ENCODE measurements around the gene DYNC2I2. TPM values are rescaled to one million over a fixed set of nuclear protein-coding genes. Genes with fewer than 3 reads are reported as not detected.

DYNC2I2 gene
- total RNA-seq, 1 experiment from 2014 or later: 58.6 TPM

DNA sequence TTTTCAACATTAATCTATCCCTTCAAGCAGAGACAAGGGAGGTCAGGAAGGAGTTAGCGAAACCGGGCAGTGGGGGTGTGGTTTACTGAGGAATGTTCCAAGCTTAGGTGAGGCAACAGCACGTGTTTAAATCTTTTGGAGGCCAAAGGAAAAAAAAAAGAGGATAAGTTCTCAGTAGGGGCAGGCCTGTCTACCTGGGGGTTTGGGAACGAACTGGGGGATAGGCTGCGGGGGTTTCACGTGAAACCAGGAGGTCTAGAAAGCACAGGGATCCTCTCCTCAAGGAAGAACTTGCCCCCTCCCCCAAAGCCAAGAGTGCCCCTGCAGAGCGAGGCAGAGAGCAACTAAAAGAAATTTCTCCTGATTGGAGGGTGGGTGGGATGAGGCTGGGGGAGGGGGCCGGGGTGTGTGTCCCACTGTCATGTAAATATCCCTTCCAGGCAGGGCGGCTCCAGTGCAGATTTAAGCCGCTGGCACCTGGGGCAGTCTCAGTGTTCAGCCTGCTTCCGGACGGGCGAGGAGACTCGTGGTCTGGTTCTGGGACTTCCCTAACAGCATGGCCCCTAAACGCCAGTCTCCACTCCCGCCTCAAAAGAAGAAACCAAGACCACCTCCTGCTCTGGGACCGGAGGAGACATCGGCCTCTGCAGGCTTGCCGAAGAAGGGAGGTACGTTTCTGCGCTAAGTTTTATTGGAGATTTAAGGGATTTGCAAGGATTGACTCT is 26.9 kb upstream of the DYNC2I2 start:
- H2BK20ac ChIP-seq (ENCODE audit: low read depth, low read length, poor library complexity, severe bottlenecking): no peak overlapping the region
- Mint-ChIP-seq H3K36me3 (ENCODE audit: insufficient read depth in 1 of 3, low read depth in 3 of 3) (peaks cover 28 to 40% (median 40%) of the 10 kb centered on the region in 3 experiments), H3K4me3 (peak overlapping the region; percentile 95 to 100), H3K9me3 (peaks cover 6 to 13% of the 10 kb centered on the region in 2 experiments), H3K4me1 (peaks cover 42 to 44% of the 10 kb centered on the region in 2 experiments), H3K27ac (peak overlapping the region; percentile 99), H3K27me3 (ENCODE audit: low read depth) (no peaks in the 10 kb centered on the region)
- no peak overlapping the region for H2BK15ac ChIP-seq (ENCODE audit: low read depth, low read length)
- peak; percentile 97 for DNase-seq
- H4K8ac ChIP-seq (replicated peaks; ENCODE audit: insufficient read length, low read depth, low read length): no peak overlapping the region
- H2AFZ ChIP-seq (ENCODE audit: low read length): no peak overlapping the region
- H3K4ac ChIP-seq (ENCODE audit: low read depth, low read length): no peak overlapping the region
- H3T11ph ChIP-seq (ENCODE audit: low read length): peak overlapping the region; percentile 62
- H3K27me3 ChIP-seq (ENCODE audit: insufficient read depth, low read length): no peaks in the 10 kb centered on the region
- no peaks in the 10 kb centered on the region for H4K20me1 ChIP-seq (ENCODE audit: control insufficient read depth, insufficient read depth, insufficient read length)
- peak overlapping the region; percentile 92 for H3K9ac ChIP-seq (ENCODE audit: extremely low read depth, insufficient read length, low read length)
- H3K4me1 ChIP-seq (ENCODE audit: insufficient read depth, low read length): peaks cover 4% of the 10 kb centered on the region; the same call in 1 of the 2 replicates
- H2BK12ac ChIP-seq (ENCODE audit: insufficient read length, low read depth, low read length): no peak overlapping the region
- no peak overlapping the region for H2AK5ac ChIP-seq (ENCODE audit: insufficient read length, low read length)
- peak overlapping the region; percentile 72 for H4K5ac ChIP-seq (ENCODE audit: insufficient read length, low read depth, low read length)
- H3K79me1 ChIP-seq (ENCODE audit: insufficient read depth, low read depth, low read length, poor library complexity, severe bottlenecking): no peaks in the 10 kb centered on the region
- WGBS (ENCODE audit: extremely low coverage, insufficient read length, low lambda C conversion rate): no CpG with 5 or more reads among the region's 21 CpGs
- H3K56ac ChIP-seq (ENCODE audit: insufficient read length, low read depth, low read length): no peak overlapping the region
- no peaks in the 10 kb centered on the region for H3K9me3 ChIP-seq (ENCODE audit: control insufficient read depth, low read depth, low read length)
- peak overlapping the region; percentile 73 for H3K4me2 ChIP-seq (ENCODE audit: insufficient read depth, insufficient read length, low read length)
- H3K23me2 ChIP-seq (ENCODE audit: insufficient read length, low read depth, low read length, poor library complexity, severe bottlenecking): peaks cover 13% of the 10 kb centered on the region
- H4K91ac ChIP-seq (ENCODE audit: insufficient read length, low read depth, low read length): no peak overlapping the region
- peak overlapping the region; percentile 95 for H3K18ac ChIP-seq (ENCODE audit: insufficient read length, low read depth, low read length)
- H2BK5ac ChIP-seq (ENCODE audit: insufficient read length, low read length): peak overlapping the region; percentile 9
- H3K27ac ChIP-seq (ENCODE audit: insufficient read length, low read depth, low read length): peak overlapping the region; percentile 93
- peak overlapping the region; percentile 88 for H3K14ac ChIP-seq (ENCODE audit: insufficient read depth, low read length)
- no peak overlapping the region for H3K23ac ChIP-seq (ENCODE audit: insufficient read length, low read depth, low read length)
- TF ChIP-seq, protein P1, sequence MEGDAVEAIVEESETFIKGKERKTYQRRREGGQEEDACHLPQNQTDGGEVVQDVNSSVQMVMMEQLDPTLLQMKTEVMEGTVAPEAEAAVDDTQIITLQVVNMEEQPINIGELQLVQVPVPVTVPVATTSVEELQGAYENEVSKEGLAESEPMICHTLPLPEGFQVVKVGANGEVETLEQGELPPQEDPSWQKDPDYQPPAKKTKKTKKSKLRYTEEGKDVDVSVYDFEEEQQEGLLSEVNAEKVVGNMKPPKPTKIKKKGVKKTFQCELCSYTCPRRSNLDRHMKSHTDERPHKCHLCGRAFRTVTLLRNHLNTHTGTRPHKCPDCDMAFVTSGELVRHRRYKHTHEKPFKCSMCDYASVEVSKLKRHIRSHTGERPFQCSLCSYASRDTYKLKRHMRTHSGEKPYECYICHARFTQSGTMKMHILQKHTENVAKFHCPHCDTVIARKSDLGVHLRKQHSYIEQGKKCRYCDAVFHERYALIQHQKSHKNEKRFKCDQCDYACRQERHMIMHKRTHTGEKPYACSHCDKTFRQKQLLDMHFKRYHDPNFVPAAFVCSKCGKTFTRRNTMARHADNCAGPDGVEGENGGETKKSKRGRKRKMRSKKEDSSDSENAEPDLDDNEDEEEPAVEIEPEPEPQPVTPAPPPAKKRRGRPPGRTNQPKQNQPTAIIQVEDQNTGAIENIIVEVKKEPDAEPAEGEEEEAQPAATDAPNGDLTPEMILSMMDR (conservative IDR thresholded peaks at IDR 0.05): no peak
- H2BK120ac ChIP-seq (ENCODE audit: low read depth, low read length, poor library complexity, severe bottlenecking): no peak overlapping the region
- H3K79me2 ChIP-seq (ENCODE audit: insufficient read depth, low read length): peaks cover 33% of the 10 kb centered on the region
